Heart left ventricle (tissue), 16 donors: ENCODE measurements around the gene ZNF366. TPM values are rescaled to one million over a fixed set of nuclear protein-coding genes. Genes with fewer than 3 reads are reported as not detected.

Experiments used
- ATAC-seq, 4 donors: fragments of 200-7000 bp; cut with Tn5 transposase; one replicate each; pipeline ENCODE4 v1.9.1; 2020 to 2022; ENCODE audit warnings: moderate library complexity in 4 of 4, mild to moderate bottlenecking in 3 of 4, moderate number of reproducible peaks in 1 of 4
- DNase-seq, 5 donors: peaks; one replicate each; pipeline ENCODE4 v3.0.0-alpha.2; 2020
- H3K27ac ChIP-seq, 12 donors: fragments of 200-600 bp; sonication (generic) in 4 of 12; one replicate each; pipeline versions ENCODE4 v1.5.0 to v1.8.0; 2016 to 2022; ENCODE audit warnings: mild to moderate bottlenecking in 2 of 12
- H3K27me3 ChIP-seq, 9 donors: fragments of 200-600 bp; sonication (generic) in 2 of 9; one replicate each; pipeline versions ENCODE4 v1.5.1 to v1.8.0; 2016 to 2022; ENCODE audit warnings: mild to moderate bottlenecking in 3 of 9
- H3K36me3 ChIP-seq, 9 donors: fragments of 200-600 bp; sonication (generic) in 2 of 9; one replicate each; pipeline versions ENCODE4 v1.5.0 to v1.8.0; 2018 to 2022; ENCODE audit warnings: mild to moderate bottlenecking in 2 of 9
- H3K4me1 ChIP-seq, 12 donors: fragments of 200-600 bp; sonication (generic) in 4 of 12; one replicate each; pipeline versions ENCODE4 v1.5.0 to v1.8.0; 2016 to 2022; ENCODE audit warnings: mild to moderate bottlenecking in 3 of 12
- H3K4me3 ChIP-seq, 12 donors: fragments of 200-600 bp; sonication (generic) in 4 of 12; one replicate each; pipeline versions ENCODE4 v1.5.0 to v1.8.0; 2017 to 2022; ENCODE audit warnings: mild to moderate bottlenecking in 9 of 12, moderate library complexity in 4 of 12
- H3K9me3 ChIP-seq, 12 donors: fragments of 200-600 bp; sonication (generic) in 4 of 12; one replicate each; pipeline versions ENCODE4 v1.5.0 to v1.8.0; 2016 to 2022; ENCODE audit warnings: mild to moderate bottlenecking in 1 of 12
- POLR2A ChIP-seq, 2 donors: fragments of 450-650 bp; IDR thresholded peaks; one replicate each; pipeline ENCODE4 v1.6.1; 2017; ENCODE audit warnings: antibody characterized with exemption in 2 of 2, mild to moderate bottlenecking in 2 of 2, moderate library complexity in 2 of 2
- WGBS, 4 donors: extraction: QIAGEN DNeasy Blood & Tissue Kit in 2 of 4; methylation state at CpG; one replicate each; pipeline versions ENCODE4 v1.1.5 to v1.1.7; 2013 to 2018; 5-methylcytosine and 5-hydroxymethylcytosine counted together
- intact Hi-C, 10 donors: fragments of 100-400 bp; cut with DNase I; formaldehyde crosslinking; loops; one replicate each; pipeline versions ENCODE4 v1.11.1 to v1.14.2; 2022
- polyA plus RNA-seq, 2 donors: library from polyadenylated mRNA; stranded (reverse); fragments of 200-250 nt; gene quantifications; one replicate each; pipeline ENCODE4 v1.2.3, GENCODE V29; 2013
- total RNA-seq, 9 donors: library from RNA; depleted of rRNA in 2 of 9; stranded (reverse); fragments of >200 nt in 2 of 9; fragmentation: NEBNext Ultra II Directional in 3 of 9; extraction: Animal tissue kit (Norgen Biotek cat#: 25700) in 3 of 9; gene quantifications; one replicate each; pipeline versions ENCODE4 v1.1.0 to v1.2.4, GENCODE V29; 2016 to 2023
- TF ChIP-seq, protein P1 (sequence below), 12 donors: fragments of 200-600 bp; sonication (generic) in 4 of 12; IDR thresholded peaks; one replicate each; pipeline versions ENCODE4 v1.5.0 to v1.8.0; 2018 to 2022; ENCODE audit warnings: antibody characterized with exemption in 12 of 12, mild to moderate bottlenecking in 5 of 12
- donor health status: ischemic (EF 13 %, LVEDD 7.1; RV severe dilation, severe dysfunction).
- donor health status: healthy with polysubstance abuse.
- donor health status: DM: no; HTN: yes; CAD: no.
- donor health status: DM: no; HTN: no; CAD: no.
- donor health status: ischemic (EF 25% LVEDD 6.9; RV normal size, moderate dysfunction).
- donor health status: ischemic (EF 25% LVEDD 5.7; RV mildly dilated, moderate dysfunction).
- donor health status: healthy.
- donor health status: DM: yes; HTN: yes; CAD: no.
- donor health status: ischemic (EF 35%, LVEDD 5.7; RV mildly dilated, moderate dysfunction).
- donor health status: nonischemic (EF 11% LVEDD 7.7; RV severe dilation, severe dysfunction).
- donor health status: DM: yes; HTN: yes; CAD: no.
- donor health status: PGD.
- donor health status: ischemic (EF 29% LVEDD 5.4; RV normal size, mild dysfunction).
- donor health status: nonischemic (EF 23%, LVEDD 6.1; RV moderate dilation, normal function).

The ZNF366 gene
- total and polyA plus RNA-seq, 11 donors, result 2.1 to 18.5 (median 5.5) TPM

DNA sequence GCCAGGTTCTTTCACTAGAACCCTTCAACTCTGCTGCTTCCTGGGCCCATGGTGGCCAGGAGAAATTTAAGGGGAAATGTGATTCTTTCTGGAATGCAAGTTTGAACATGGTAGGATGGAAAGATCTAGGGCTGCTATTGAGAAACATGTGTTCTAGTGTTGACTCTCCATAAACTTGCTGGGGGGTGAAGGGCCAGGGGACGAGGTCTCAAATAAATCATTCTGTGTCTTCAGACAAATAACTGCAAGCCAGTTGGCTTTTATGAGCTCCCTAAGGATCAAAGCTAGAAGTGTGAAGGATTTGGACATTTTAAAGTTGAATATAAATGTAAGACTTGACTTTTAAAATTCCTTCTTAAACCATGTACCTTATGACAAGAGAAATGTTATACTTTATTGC, 78.5 kb downstream of the ZNF366 start:
- intact Hi-C loops, result loop anchor here in 1 of 10 donors (5.0 kb wide), 1 partner anchor 36 kb away; no protein-coding TSS in a partner anchor
- no peaks in the 10 kb centered on the region for H3K36me3 ChIP-seq
- H3K27ac ChIP-seq, result peak overlapping the region in 7 of 12 donors; percentile 45 to 73 (median 54)
- no peaks in the 10 kb centered on the region for H3K9me3 ChIP-seq
- DNase-seq, result no peak
- TF ChIP-seq, protein P1, sequence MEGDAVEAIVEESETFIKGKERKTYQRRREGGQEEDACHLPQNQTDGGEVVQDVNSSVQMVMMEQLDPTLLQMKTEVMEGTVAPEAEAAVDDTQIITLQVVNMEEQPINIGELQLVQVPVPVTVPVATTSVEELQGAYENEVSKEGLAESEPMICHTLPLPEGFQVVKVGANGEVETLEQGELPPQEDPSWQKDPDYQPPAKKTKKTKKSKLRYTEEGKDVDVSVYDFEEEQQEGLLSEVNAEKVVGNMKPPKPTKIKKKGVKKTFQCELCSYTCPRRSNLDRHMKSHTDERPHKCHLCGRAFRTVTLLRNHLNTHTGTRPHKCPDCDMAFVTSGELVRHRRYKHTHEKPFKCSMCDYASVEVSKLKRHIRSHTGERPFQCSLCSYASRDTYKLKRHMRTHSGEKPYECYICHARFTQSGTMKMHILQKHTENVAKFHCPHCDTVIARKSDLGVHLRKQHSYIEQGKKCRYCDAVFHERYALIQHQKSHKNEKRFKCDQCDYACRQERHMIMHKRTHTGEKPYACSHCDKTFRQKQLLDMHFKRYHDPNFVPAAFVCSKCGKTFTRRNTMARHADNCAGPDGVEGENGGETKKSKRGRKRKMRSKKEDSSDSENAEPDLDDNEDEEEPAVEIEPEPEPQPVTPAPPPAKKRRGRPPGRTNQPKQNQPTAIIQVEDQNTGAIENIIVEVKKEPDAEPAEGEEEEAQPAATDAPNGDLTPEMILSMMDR (IDR thresholded peaks at IDR 0.05), result no peak
- 74 to 86% (median 80%) methylated on average over 1 of the region's 1 CpG for WGBS, 4 donors
- H3K4me3 ChIP-seq, result no peak overlapping the region
- H3K4me1 ChIP-seq, result peaks cover 0 to 50% (median 22%) of the 10 kb centered on the region in 12 donors
- H3K27me3 ChIP-seq, result no peaks in the 10 kb centered on the region
- ATAC-seq, result no peak

DNA sequence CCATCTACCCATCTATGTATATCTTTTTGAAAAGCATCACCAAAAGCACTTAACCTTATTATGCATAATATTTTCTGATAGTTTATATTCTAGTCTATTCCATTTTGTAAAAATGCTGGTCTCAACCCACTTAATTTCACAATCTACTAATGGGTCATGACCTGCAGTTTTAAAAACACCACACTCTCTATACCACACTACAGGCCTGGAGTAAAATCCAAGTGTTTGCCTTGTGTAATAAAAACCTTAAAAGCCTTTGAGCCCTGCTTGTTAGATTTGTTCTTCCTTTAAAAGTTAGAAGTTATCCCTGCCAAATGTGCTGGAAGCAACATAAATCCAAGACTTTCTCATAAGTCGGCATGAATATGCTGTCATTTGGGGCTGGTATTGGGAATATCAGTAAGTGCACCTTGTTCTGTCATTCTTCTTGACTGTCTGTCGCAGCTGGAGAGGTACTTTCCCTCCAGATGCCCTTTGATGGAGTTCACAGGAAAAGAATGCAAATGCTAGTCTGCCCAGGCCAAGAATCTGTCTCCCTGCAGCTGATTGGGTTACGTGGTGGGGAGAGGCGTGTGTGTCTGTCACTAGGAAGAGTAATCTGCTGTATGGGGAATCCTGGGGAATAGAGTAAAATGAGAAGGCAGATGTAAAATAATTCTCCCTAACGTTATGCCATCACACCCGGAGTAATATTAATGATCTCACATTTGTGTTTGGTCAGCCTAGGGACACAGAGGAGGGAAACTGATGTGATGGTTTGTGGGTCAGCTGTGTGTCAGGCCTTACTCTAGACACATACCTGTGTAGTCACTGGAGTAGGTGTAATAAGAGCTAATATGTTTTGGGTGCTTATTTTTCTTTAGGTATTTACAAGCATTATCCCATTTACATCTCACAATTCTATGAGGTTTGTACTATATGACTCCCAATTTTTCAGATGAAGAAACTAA, 79.4 kb downstream of the ZNF366 start:
- peaks cover 0 to 41% (median 16%) of the 10 kb centered on the region in 12 donors for H3K4me1 ChIP-seq
- H3K9me3 ChIP-seq, result no peaks in the 10 kb centered on the region
- H3K27ac ChIP-seq, result peak overlapping the region in 11 of 12 donors; percentile 4 to 73 (median 50)
- intact Hi-C loops, result loop anchor here in 1 of 10 donors (5.0 kb wide), 1 partner anchor 35 kb away; no protein-coding TSS in a partner anchor
- H3K36me3 ChIP-seq, result no peaks in the 10 kb centered on the region
- H3K4me3 ChIP-seq, result no peak overlapping the region
- ATAC-seq (peak; percentile 78 to 97 (median 92)), DNase-seq (peak in 4 of 5 donors; percentile 39 to 53 (median 50))
- no peaks in the 10 kb centered on the region for H3K27me3 ChIP-seq
- TF ChIP-seq POLR2A (IDR thresholded peaks at IDR 0.05), result no peak
- TF ChIP-seq, protein P1 (IDR thresholded peaks at IDR 0.05), result no peak
- WGBS, 4 donors, result 12 to 21% (median 14%) methylated on average over 6 of the region's 6 CpGs

DNA sequence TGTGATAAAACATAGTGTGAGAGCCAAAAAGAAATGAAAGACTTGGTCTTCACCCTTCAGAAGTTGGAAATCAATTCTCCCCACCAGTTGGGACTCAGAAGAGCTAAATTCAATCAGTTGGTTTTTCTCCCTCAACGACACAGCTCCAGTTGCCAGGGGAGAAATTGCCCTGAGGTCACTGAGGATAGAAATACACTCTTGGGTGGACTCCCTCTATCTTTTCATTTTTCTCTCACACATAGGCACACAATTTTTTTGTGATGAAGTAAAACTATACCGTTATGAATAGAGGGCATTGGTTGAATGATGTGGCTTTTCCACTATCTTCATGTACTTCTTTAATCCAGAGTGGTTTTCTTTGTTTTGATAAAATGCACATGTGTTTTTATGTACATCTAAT, 80.2 kb downstream of the ZNF366 start:
- TF ChIP-seq, protein P1 (IDR thresholded peaks at IDR 0.05), result no peak
- no peak for TF ChIP-seq POLR2A (IDR thresholded peaks at IDR 0.05)
- ATAC-seq (peak in 1 of 4 donors; percentile 25), DNase-seq (no peak)
- WGBS, 4 donors, result 50 to 66% (median 51%) methylated on average over 2 of the region's 2 CpGs
- H3K4me1 ChIP-seq, result peaks cover 0 to 35% (median 16%) of the 10 kb centered on the region in 12 donors
- H3K9me3 ChIP-seq, result no peaks in the 10 kb centered on the region
- peak overlapping the region in 7 of 12 donors; percentile 1 to 73 (median 53) for H3K27ac ChIP-seq
- H3K36me3 ChIP-seq, result no peaks in the 10 kb centered on the region
- intact Hi-C loops, result loop anchor here in 1 of 10 donors (5.0 kb wide), 1 partner anchor 35 kb away; no protein-coding TSS in a partner anchor
- no peak overlapping the region for H3K4me3 ChIP-seq
- no peaks in the 10 kb centered on the region for H3K27me3 ChIP-seq

DNA sequence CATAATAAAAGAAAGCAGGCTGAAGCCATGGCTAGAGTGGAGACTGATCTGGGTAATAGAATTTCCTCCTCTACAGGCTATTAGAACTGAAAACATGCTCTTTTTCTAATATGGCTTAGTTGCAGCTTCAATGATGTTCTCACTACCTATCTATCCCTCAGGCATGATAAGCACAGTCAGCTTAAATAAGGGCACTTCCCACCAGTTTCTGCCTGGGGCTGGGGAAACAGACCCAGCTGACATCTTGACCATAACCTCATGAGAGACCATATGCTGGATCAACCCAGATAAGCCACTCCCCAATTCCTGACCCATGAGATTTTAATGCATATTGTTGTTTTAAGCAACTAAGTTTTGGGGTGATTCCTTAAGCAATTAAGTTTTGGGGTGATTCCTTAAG, 81.2 kb downstream of the ZNF366 start:
- Histone ChIP-seq H3K4me1 (peaks cover 0 to 35% (median 16%) of the 10 kb centered on the region in 12 donors), H3K27me3 (no peaks in the 10 kb centered on the region), H3K27ac (no peak overlapping the region), H3K36me3 (no peaks in the 10 kb centered on the region), H3K4me3 (no peak overlapping the region), H3K9me3 (no peaks in the 10 kb centered on the region)
- intact Hi-C loops, result loop anchor here in 1 of 10 donors (5.0 kb wide), 1 partner anchor 34 kb away; no protein-coding TSS in a partner anchor
- ATAC-seq, result no peak
- TF ChIP-seq POLR2A (IDR thresholded peaks at IDR 0.05), result no peak
- TF ChIP-seq, protein P1 (IDR thresholded peaks at IDR 0.05), result no peak
- DNase-seq, result no peak
